CD4-positive, alpha-beta T cell treated with Interleukin-4 for 1 hour (primary cell): Measurements from ENCODE around the gene TOGARAM2.
"Not testable (repeated sequence)": the region's sequence is repeated elsewhere in the genome, so short reads cannot be mapped to it uniquely, and the experiment has no call there.

ENCODE experiments used
- DNase-seq, 2 donors: peaks; one replicate each; pipeline ENCODE4 v3.0.0-alpha.2; 2020 to 2022

Gene TOGARAM2

GRCh38 chr2:29075894-29076705 is 95.0 kb downstream of the TOGARAM2 start:
- no peak for DNase-seq

- DNase-seq, result no peak
Measured at GRCh38 chr2:29079887-29080286, 98.8 kb downstream of the TOGARAM2 start.

- DNase-seq, result no peak
Measured at GRCh38 chr2:29080886-29081743, 100.0 kb downstream of the TOGARAM2 start.

- no peak for DNase-seq
Measured at GRCh38 chr2:29082804-29083495, 101.9 kb downstream of the TOGARAM2 start.

- no peak for DNase-seq
Measured at GRCh38 chr2:29084554-29084953, 103.5 kb downstream of the TOGARAM2 start.

GRCh38 chr2:29090311-29090710 is 109.2 kb downstream of the TOGARAM2 start:
- not testable (repeated sequence) for DNase-seq

- DNase-seq, result no peak
Measured at GRCh38 chr2:29096969-29097368, 115.9 kb downstream of the TOGARAM2 start.

GRCh38 chr2:29097569-29097968 is 116.5 kb downstream of the TOGARAM2 start:
- DNase-seq, result no peak

GRCh38 chr2:29100564-29100963 is 119.5 kb downstream of the TOGARAM2 start:
- DNase-seq, result no peak
